HG02943 (cell line): Measurements from ENCODE around the gene LRRC46.

Experiments used
- ATAC-seq: cut with Tn5 transposase; IDR thresholded peaks from one replicate; pipeline ENCODE4 v1.9.1; 2021; ENCODE audit warnings: mild to moderate bottlenecking, low read depth, moderate library complexity; ENCODE audit not compliant: unreplicated experiment

Gene LRRC46

GRCh38 chr17:47850692-47851573, 19.5 kb downstream of the LRRC46 start, which contains the start of gene SP6:
SP6 (minus strand) TSS chr17:47851163; CDS start chr17:47848429, 2,734 bp downstream.
- ATAC-seq: no peak

GRCh38 chr17:47851764-47852112, 20.3 kb downstream of the LRRC46 start:
- ATAC-seq: no peak

DNA sequence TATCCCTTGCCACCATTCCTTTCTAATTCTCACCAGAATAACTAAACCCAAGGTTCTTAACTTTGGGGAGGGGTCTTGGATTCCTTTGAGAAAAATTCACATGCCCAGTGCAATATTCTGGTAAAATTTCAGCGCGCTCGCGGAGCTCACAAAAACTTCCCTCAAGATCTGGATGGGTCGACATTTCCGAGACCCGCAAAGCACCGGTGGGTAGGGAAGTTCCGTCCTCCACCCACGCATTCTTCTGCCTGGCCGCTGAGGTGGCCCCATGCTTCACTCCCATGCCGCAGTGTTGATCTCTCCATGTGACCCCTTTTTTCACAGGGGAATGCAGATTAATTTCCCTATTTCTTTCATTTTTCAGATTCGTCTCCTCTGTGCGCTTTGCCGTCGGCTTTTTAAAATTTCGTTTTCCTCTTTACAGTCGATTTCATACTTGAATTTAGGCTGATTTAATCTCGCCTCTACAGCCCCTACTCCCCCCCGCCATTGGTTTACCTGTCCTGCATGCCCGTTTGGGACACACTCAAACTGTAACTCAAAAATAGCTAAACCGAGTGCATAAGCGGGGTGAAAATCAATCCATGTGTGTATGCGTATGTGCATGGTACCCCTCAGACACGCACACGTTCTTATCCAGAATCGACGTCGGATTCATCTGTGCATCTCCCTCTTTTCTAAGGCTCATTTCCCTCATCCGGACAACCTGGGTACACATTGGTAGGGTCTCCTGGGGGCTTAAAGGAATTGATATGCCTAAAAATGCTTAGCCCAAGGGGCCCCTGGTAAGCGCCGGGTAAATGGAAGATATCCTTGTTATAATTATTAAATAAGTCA, 20.9 kb downstream of the LRRC46 start:
- ATAC-seq: no peak

- ATAC-seq: no peak
These were observed 22.1 kb downstream of the LRRC46 start for GRCh38 chr17:47853616-47854015.

DNA sequence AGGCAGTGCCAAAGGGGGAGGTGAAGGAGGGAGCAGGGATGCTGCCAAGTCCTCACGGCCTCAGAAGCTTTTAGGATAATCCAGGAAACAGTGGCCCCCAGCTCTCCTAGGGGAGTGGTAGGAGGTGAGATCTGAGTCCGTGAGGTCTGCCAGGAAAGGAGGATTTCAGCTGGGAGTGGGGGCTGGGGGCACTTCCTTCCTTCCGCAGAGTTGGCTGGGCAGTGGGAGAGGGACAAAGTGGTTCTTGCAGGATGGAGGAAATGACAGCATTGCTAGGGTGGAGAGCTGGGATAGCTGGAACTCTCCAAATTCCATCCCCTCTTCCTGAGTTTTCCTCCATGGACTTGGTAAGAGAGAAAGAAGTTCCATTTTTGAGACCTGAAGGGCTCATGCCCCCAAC, 24.3 kb downstream of the LRRC46 start:
- ATAC-seq: no peak

DNA sequence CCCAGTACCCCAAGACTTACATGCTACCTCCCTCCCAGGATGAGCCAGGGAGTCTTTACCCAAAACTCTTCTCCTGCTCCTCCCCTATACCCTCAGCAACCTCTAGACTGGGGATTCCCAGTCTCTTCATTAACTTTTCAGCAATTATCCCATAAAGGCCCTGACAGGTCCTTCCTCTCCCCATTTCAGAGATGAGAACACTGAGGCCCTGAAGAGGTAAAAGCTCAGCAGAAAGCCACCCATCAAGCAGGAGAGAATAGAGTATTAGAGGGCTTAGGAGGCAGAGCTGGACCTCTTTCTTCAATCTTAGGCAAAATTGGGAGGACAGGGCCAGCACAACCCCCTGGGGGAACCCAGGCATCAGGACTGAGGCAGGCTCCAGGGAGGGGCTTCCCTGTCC, 25.4 kb downstream of the LRRC46 start:
- ATAC-seq: no peak

DNA sequence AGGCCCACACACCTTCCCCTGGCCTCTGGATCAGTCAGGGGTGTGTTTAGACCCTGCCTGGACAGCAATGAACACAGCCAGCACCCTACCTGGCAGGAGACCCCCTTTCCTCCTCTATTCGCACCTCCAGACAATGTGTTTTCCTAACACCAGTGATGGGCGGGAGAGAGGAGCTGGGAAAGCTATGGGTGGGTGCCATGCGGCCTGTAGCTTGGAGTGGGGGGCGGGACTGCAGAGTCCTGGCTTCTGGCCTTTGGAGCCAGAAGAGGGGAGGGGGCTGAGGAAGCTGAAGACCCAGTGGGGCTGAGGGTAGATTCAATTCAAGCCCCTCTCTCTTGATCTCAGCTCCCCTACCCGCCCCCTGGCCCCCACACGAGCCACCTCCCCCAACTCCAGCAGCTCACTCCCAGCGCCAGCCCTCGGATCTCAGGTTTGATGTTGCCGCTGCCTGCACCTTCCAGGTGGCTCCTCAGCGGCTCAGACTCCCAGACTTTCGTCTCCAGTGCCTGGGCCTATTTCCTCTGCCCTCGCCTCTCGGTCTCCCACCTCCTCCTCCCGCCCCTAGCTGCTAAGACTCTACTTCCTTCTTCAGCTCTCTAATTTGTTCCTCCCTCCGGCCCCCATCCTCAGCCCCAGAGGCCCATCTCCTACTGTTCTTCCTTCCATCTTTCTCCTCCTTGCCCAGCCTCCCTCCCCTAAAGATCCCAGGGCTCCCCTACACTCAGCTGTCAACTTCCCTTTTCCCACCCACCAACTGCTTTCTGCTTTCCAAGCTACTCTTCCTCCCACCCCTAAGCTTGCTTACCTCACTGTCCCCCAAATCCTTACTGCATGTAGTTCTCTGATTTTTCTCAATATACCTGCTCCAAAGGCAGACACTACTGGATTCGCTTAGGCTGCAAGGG, 26.3 kb downstream of the LRRC46 start:
- ATAC-seq: no peak

DNA sequence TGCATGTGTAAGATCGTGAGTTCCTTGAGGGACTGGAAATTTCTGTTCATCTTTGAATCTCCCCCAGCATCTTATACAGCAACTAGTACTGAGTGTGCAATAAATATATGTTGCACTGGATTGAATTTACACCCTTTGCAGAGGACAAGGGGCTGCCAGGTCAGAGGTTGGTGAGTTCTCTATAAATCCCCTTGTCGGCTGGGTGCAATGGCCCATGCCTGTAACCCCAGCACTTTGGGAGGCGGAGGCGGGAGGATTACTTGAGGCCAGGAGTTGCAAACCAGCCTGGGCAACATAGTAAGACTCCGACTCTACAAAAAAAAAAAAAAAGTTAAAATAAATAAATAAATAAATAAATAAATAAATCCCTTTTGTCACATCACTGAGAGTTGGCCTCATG, 28.9 kb downstream of the LRRC46 start:
- ATAC-seq: no peak

DNA sequence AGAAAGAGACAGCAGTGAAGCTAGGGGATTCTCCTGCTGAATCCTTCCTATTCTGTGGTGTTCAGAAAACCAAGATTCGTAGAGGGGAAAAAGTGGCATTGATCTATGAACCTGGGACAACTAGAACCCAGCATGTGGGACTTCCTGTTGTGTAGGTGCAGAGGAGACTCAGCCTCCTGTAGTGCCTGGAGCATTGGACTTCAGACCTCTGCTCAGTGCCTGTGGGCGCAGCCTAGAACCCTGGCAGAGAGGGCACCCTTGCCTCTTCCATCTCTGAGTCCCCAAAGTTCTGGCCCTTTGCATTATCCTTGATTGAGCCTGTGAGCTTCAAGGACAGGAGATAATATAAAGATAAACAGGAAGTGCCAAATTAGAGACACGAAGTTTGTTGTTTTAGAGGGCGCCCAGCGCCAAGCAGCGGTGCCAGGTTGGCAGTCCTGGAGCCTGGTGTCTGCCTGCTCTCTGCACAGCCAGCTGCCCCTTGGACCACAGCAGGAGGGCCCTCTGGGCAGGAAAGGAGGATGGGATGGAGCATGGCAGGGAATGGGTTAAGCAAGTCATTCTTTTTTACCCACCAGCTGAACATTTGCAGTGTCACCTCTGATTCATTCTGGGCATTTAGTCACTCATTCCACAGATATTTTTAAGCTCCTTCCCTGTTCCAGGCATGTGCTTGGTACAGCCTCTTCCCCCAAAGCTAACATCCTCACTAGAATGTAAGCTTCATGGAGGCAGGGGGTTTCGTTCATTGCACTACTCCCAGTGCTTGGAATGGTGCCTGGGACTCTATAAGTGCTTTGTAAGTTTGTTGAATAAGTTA, 31.4 kb downstream of the LRRC46 start:
- ATAC-seq: no peak

DNA sequence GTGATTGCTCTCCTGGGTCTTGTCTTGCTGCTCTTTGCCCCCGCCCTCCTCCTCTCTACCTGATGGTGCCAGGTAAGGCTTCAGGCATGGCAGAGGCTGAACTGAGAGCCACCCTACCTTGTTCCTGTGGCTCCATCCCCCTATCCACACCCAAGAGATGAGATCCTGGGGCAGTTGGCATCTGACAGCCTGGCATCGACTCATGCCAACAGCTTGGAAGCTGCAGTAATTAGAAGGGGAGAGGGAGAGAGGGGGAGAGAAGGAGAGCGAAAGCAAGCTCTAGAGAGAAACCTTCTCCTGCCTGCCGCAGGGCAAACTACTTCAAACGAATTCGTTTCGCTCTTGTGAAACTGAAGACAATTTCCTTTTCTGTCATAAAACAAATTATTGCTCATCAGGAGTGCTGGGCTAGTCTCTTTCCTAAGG, 33.3 kb downstream of the LRRC46 start:
- no peak for ATAC-seq

- ATAC-seq: no peak
These were observed 35.5 kb downstream of the LRRC46 start for GRCh38 chr17:47866941-47867340.

DNA sequence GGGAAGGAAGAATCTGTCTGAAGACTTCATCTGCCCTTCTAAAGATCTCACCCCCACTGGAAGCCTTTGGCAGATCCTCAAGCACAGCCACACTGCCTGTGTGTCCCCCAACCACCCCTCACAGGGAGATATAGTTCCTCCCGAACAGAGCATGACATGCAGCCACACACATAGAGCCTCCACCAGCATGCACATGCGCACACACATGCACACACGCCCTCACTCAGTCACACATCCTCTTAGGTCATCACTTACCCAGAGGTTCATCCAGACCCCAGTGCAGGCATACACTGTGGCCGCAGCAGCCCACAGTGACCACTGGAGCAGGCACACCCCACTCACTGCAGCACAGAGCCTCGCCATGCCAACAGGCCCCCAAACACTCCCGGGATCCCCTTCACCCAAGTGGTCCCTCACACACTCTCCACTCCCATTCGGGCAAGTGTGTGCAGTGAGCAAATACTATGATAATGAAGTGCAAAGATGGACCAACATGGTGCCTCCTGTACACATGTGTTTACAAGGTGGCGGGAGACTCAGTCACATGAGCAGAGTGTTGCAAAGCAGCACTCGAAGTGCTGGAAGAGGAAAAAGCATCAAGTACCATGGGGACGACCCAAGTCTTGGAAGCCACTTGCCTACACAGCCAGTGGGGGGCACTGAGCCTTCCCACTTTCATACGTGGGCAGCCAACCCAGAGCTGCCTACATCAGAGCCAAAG, 36.5 kb downstream of the LRRC46 start:
- ATAC-seq: no peak

GRCh38 chr17:47869114-47869513, 37.6 kb downstream of the LRRC46 start:
- ATAC-seq: no peak

DNA sequence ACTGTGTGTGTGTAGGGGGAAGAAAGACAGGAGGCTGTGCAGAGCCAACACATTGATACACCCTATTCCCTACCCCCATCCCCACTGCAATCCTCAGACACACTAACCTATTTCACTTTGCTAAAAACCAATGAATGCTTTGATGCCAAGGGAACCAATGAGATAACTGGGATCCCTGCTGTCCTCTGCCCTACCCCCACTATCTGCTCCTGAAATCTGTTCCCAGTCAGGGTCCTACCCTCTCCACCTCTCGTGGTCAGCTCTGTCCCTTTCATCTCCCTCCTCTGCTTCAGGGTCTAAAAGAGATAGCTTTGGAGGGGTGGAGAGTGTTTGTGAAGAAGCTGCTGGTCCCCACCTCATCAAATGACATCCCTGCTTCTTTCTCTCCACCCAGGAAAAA, 38.6 kb downstream of the LRRC46 start:
- no peak for ATAC-seq

GRCh38 chr17:47871048-47871447, 39.6 kb downstream of the LRRC46 start:
- no peak for ATAC-seq

DNA sequence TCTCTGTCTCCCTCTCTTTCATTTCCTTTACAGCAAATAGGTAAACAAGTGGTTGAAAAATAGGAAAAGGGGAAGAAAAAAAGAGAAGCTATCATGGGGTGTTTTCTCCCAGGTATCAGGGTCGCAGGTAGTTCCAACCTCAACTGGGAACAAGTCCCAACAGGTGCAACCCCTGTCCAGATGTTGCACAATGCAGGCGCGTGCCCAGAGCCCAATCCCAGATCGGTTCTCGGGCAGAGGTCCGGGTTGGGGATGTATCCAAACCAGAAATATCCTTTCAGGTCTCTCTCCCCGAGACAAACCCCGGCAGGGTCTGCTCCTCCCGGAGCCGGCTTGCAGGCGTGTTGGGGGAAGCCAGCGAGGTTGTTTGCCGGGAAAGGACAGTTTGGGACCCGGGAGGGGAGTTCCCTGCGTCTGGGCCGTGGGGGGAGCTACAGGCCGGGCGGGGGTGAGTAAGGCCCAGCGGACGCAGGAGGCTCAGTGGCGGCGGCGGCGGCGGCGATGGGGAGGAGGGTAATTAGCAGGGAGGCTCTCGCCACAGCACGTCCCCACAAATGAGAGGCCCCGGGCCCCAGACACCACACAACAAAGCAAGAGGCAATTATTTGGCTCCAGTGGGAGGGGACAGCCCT, 40.7 kb downstream of the LRRC46 start:
- no peak for ATAC-seq

DNA sequence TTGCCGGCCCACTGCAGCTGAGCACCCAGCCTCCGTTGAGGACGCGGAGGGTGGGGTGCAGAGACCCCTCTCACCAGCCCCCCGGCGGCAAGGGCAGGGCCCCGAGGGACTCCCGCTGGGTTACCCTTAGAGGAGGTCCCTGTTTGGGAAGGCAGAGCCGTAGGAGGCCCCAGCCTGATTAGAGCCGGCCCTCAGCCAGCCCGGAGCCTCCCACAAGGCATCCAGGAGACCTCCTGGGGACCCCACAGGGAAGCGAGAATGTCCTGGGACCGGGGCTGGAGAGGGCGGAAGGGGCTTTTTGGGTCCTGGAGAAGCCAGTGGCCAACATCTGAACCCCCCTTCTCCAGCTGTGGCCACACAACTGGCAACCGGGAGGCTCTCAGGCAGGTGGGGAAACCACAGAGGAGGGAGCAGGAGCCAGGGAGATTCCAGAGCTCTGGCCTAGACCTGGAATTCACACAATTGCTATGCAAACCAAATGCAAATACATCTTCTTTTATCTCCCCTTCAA, 41.2 kb downstream of the LRRC46 start:
- ATAC-seq: no peak
